Measurements from ENCODE around the gene KMT2B.
A peak's percentile ranks its signal among the peaks of the same experiment; 100 is the strongest.

Gene KMT2B

GRCh38 chr19:35742121-35742724, 24.4 kb downstream of the KMT2B start, which contains the start of gene IGFLR1:
IGFLR1 (minus strand) TSS chr19:35742452; CDS start chr19:35741180, 1,272 bp downstream.
- DNase-seq, result no peak

- no peak for DNase-seq
Observed at GRCh38 chr19:35743640-35744429, 26.0 kb downstream of the KMT2B start.

- DNase-seq, result peak; percentile 74
Observed at GRCh38 chr19:35744430-35745327, 26.9 kb downstream of the KMT2B start.

DNA sequence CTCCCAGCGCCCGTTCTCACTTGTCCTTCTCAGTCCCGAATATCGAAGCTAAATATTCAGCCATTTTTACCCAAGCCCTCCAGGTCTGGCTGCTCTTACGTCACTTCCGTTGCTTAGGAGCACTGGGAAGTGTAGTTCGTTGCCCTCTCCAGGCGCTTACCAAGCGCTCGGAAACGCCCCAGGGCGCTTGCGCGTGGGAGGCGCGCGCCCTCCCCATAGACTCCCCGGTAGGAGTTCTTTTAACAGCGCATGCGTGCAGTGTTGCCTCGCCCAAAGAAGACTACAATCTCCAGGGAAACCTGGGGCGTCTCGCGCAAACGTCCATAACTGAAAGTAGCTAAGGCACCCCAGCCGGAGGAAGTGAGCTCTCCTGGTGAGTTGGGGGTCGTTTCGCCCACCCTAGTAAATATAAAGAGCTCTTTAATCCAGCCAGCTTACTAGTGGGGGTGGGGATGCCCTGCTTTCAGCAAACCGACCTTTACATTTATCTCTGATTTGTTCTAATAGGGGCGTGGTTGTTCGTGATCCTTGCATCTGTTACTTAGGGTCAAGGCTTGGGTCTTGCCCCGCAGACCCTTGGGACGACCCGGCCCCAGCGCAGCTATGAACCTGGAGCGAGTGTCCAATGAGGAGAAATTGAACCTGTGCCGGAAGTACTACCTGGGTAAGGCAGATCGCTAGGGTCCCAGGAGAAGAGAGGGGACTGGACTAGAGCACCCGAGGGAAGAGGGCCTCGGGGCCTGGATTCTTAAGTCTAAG, 27.7 kb downstream of the KMT2B start, which contains the start of the genes PSENEN and U2AF1L4:
PSENEN (plus strand) TSS at position 324 of the 759 bp plus-strand sequence; CDS start at position 604, 280 bp downstream.
U2AF1L4 (minus strand) TSS at position 91 of the 759 bp plus-strand sequence; CDS start at position 64, 27 bp downstream.
- DNase-seq, result peak; percentile 96

GRCh38 chr19:35746087-35746462, 28.3 kb downstream of the KMT2B start:
- no peak for DNase-seq

- no peak for DNase-seq
Observed at GRCh38 chr19:35746531-35746930, 28.7 kb downstream of the KMT2B start.

- DNase-seq, result peak; percentile 95
Observed at GRCh38 chr19:35748106-35749020, 30.6 kb downstream of the KMT2B start, which contains the start of gene LIN37. LIN37 (plus strand) TSS chr19:35748576; CDS start chr19:35748725, 149 bp downstream.

DNA sequence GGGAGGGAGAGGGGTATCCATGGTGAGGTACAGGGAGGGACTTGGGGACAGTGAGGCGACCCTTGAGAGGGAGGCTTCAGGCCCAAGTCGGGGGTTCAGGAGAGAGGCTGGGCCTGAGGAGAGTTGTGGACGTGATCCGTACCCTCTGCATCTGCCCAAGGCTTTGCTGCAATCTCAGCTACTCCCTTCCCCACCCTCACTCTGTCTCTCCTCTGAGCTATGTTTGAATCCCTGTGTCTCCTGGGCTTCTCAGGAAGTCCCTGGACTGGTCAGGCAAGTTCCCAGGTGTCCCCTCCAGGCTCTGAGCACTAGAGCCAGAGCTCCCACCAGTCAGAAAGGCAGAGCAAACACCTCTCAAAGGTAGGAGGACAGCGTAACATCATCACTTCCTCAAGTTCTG, 32.4 kb downstream of the KMT2B start:
- no peak for DNase-seq

- no peak for DNase-seq
Observed at GRCh38 chr19:35751839-35752745, 34.3 kb downstream of the KMT2B start.

DNA sequence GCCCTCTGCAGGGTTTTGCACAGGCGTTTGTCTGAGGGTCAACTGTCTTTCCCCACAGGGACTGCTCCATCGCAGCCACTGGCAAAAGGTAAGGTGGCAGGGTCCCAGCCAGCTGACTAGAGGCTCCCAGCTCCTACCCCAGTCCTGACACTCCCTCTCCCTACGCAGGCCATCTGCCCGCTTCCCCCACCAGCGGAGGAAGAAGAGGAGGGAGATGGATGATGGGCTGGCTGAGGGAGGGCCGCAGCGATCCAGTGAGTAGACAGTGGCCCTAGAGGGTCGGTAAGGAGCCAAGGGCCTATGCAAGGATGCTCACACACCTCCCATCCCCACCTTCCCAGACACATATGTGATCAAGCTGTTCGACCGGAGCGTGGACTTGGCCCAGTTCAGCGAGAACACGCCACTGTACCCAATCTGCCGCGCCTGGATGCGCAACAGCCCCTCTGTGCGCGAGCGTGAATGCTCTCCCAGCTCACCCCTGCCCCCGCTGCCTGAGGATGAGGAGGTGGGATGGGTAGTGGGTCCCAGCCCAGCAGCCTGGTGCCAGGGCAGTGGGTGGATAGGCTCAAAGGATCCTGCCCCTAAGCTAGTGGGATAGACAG, 35.0 kb downstream of the KMT2B start:
- DNase-seq, result no peak

GRCh38 chr19:35753634-35754369, 36.0 kb downstream of the KMT2B start:
- DNase-seq, result no peak

DNA sequence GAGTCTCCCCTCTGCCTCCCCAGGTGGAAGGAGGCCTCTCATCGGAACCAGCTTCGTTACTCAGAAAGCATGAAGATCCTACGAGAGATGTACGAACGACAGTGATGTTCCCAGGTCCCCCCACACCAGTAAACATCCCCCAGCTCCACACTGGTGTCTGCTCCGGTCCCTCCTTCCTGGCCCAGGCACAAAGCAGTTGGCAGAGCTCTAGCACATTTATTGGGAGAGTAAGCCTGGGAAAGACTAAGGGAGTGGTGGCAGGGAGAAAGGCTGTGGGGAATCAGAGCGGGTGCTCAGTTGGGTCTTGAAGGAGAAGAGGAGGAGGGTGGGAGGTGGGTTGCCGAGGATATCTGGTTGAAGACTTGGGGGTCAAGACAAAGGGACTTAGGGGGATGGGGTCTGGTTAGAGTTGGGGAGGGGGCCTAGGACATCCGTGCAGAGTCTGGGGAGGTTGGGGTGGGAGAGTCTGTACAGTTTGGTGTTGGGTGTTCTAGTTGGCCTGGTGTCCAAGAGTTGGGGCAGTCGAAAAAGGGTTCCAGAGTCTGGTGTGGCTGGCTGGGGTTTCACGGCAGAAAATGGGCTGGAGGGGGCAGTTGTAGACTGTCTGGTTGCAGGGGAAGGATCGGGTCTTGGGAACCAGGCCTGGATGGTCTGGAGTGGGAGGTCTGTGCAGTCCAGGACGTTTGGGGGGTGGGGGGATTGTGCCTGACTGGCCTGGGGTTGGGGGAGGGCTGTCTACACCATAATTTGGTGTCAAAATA, 36.7 kb downstream of the KMT2B start:
- no peak for DNase-seq

- DNase-seq, result no peak
Observed at GRCh38 chr19:35755131-35755549, 37.3 kb downstream of the KMT2B start.

DNA sequence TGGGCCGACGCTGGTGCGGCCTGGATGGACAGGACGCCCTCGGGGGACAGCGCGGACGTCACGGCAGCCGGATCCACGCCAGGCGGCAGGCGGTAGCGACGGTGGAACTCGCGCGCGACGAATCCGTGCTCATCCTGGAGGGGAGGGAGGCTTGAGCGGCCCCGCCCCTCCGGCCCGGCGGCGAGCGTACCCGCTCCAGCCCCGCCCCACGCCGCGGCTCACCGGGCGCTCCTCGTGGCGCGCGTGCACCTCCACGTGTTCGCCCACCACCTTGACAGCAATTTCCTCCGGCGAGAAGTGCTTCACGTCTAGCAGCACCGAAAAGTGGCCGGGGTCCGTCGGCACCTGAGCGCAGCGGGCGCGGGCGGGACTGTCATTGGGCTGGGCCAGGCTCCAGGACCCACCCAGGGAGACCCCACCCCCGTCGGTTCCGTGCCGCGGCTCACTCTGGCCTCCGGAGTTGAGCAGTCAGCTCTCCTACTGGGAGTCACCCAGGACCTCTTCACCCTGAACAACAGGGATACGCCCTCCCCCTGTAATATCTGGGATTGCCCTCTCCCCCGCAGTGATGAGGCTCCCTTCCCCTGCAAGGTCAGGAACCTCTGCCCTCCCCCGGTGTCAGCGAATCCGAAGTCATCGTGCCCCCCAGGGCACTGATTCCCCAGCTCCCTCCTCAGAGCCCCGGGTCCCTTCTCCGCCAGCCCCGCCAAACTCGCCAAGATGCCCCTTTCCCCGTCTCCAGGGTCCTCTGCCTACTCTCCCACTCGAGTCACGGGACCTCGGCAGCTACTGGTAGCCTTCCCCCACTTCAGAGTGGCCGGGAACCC, 38.0 kb downstream of the KMT2B start:
- no peak for DNase-seq

DNA sequence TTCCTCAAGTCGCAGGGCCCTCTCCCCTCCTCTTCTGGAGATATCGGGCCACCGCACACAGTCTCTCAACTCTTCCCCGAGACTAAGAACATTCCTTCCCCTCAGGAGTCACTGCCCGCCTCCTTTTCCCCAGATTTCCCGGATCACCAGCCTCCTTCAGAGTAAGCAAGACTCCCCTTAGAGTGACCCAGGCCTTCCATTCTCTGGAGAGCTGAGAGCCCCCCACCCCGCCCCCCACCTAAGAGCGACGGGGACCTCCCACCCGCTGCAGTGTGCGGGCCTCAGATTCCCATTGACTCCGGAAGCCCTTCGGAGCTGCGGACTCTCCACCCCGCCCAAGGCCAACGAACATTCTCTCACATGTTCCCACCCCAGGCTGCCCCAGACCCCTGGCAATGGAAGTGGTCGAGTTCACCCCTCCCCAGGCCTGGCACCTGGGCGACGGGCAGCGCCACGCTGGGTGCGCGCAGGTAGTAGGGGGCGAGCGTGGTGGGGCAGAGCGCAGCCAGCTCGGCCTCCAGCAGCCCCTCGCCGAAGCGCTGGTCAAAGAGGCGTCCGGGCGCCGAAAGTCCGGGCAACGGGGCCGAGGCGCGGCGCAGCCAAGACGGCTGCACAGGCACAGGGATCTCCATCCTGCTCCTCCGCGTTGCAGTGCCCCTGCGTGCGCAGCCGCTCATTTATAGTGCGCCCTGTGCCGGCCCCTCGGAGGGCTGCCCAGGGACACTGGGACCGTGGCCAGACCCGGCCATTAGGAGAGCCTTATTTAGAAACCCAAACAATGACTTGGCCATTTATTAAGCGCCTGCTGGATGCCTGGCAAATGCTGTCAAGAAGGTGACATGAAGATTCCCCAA, 38.8 kb downstream of the KMT2B start, which contains the start of gene HSPB6:
HSPB6 (minus strand) TSS at position 653 of the 854 bp plus-strand sequence; CDS start at position 632, 21 bp downstream.
- DNase-seq, result no peak

DNA sequence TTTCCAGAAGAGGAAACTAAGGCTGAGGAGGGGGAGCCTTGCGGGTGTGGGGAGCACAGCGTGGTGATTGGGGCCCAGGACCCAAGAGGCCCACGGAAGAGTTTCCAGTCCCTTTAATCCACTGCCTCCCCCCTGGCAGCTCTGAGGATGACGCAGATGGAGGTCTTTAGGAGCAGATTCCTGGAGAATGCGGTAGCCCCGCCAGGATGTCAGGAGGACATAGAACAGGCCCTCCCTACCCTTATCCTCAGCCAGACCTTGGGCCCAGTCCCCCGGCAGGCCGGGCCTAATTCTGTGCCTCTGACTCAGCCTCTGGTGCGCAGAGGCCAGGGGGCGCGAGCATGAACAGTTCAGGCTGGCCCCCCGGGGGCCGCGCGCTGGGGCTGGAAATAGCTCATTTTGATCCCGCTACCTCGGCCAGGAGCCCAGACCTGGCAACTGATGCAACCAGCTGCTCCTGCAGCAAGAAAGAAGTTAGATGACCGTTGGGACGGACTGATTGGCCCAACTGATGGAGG, 39.5 kb downstream of the KMT2B start:
- no peak for DNase-seq
